HUES6 (cell line): ENCODE results near the gene NHLRC4.

ENCODE experiments used
- H3K27ac ChIP-seq: 2 replicates; pipeline ENCODE4 v1.7.0; 2013; ENCODE audit warnings: low read depth, mild to moderate bottlenecking, low read length, inconsistent platforms
- H3K27me3 ChIP-seq: 2 replicates; pipeline ENCODE4 v1.6.1; 2013; ENCODE audit warnings: low read length; ENCODE audit not compliant: control insufficient read depth, insufficient read depth
- H3K36me3 ChIP-seq: 2 replicates; pipeline ENCODE4 v1.6.1; 2013; ENCODE audit warnings: low read length; ENCODE audit not compliant: control insufficient read depth, insufficient read depth
- H3K4me1 ChIP-seq: 2 replicates; pipeline ENCODE4 v1.6.1; 2013; ENCODE audit warnings: low read length; ENCODE audit not compliant: control insufficient read depth, insufficient read depth
- H3K4me3 ChIP-seq: 2 replicates; pipeline ENCODE4 v1.5.1; 2013; ENCODE audit warnings: low read depth, low read length
- H3K9ac ChIP-seq: one replicate; pipeline ENCODE4 v1.6.1; 2013; ENCODE audit warnings: mild to moderate bottlenecking, low read length
- H3K9me3 ChIP-seq: 2 replicates; pipeline ENCODE4 v1.6.1; 2013; ENCODE audit warnings: low read depth, low read length; ENCODE audit not compliant: control insufficient read depth, insufficient read depth

The NHLRC4 gene

DNA sequence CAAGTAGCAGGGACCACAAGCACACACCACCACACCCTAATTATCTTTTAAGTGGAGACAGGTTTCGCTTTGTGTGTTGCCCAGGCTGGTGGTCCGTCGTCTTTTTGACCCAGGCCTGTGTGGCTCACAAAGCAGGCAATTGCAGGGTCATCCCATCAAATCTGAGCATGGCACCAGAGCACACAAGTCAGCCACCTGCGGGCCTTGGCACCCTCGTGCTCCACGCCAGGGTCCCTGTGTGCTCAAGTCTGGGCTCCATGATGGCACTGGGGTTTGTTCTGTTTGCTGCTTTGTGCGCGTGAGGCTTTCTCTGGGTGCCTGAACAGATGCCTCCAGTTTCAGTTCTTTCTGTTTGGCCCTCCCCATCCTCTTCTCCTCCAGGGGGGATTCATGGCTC lies 41.7 kb upstream of the NHLRC4 start:
- Histone ChIP-seq H3K9ac (no peak overlapping the region), H3K9me3 (no peaks in the 10 kb centered on the region), H3K27ac (no peak overlapping the region), H3K27me3 (no peaks in the 10 kb centered on the region), H3K36me3 (peaks cover 17% of the 10 kb centered on the region), H3K4me3 (no peak overlapping the region), H3K4me1 (peaks cover 35% of the 10 kb centered on the region)

DNA sequence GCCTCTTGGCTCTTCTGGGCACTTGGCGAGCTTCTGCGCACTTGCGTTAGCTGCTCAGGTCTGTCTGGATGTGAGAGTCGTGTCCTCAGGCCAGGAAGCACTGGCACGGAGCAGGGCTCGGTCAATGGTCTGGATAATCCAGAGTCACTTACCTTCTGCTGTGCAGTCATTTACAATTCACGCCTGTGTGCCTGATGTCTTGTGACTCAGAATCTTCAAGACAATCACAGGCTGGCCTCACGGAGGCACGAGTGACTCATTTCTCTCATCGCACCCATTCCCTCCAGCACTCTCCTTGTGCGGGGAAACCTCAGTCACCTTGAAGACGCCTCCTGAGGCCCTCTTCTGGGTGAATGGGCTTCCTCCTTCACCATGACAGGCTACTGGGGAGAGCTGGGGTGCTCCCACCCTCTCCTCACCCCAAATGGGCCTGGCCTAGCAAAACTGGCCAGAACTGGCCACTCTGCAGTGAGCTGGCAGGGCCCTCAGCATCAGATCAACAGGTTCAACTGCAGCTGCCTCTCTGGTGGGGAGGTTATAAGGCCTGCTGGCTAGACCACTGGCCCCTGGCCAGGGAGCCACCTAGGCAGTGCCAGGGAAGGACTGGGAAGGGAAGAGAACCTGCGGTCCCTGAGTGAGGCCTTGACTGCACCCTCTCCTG lies 41.2 kb upstream of the NHLRC4 start:
- Histone ChIP-seq H3K36me3 (peaks cover 15% of the 10 kb centered on the region), H3K27ac (no peak overlapping the region), H3K9ac (peak overlapping the region; percentile 88)

DNA sequence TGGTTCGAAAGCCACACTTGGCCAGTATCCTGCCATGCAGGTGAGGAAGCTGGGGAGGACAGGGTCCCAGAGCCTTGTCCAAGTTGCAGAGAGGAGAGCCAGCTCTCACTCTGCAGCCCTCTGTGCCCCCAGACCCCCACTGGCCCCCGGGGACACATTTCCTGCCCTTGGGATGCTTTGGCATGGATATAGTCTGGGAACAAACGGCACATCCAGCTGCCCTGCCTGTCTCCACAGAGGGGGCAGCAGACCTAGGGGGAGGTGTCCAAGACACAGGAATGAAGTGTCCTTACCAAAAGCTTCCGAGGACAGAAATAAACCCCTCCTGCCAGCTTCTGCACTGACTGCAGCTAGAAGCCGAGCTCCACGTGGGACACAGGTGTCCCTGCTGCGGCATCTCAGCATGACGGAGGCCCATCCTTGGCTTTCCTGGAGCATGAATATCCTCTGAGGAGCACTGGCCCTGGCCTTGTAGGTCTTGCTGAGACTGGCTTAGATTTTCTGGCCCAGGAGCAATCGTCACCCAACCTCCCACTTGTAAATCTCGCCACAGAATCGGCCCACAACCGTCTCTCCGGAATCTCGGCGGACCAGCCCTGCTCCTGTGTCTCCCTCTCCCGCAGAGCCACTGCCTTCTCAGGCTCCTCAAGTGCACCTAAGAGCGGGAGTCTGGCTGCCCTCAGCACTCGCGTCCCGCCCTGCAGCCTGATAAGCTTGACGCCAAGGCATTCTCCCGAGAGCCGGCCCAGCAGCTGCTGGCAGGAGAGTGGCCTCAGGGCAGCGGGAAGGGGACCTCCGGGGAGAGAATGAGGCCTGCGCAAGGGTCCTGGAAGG lies 40.4 kb upstream of the NHLRC4 start:
- peaks cover 35% of the 10 kb centered on the region for H3K4me1 ChIP-seq
- H3K9me3 ChIP-seq: no peaks in the 10 kb centered on the region
- peak overlapping the region; percentile 88 for H3K9ac ChIP-seq
- H3K36me3 ChIP-seq: peaks cover 11% of the 10 kb centered on the region; the same call in 1 of the 2 replicates
- H3K4me3 ChIP-seq: peak overlapping the region; percentile 80
- peak overlapping the region; percentile 99 for H3K27ac ChIP-seq
- no peaks in the 10 kb centered on the region for H3K27me3 ChIP-seq

More for the DNA sequence above, 41.2 kb upstream of the NHLRC4 start:
- Histone ChIP-seq H3K4me1 (peaks cover 35% of the 10 kb centered on the region), H3K27me3 (no peaks in the 10 kb centered on the region), H3K9me3 (no peaks in the 10 kb centered on the region), H3K4me3 (peak overlapping the region; percentile 80)

DNA sequence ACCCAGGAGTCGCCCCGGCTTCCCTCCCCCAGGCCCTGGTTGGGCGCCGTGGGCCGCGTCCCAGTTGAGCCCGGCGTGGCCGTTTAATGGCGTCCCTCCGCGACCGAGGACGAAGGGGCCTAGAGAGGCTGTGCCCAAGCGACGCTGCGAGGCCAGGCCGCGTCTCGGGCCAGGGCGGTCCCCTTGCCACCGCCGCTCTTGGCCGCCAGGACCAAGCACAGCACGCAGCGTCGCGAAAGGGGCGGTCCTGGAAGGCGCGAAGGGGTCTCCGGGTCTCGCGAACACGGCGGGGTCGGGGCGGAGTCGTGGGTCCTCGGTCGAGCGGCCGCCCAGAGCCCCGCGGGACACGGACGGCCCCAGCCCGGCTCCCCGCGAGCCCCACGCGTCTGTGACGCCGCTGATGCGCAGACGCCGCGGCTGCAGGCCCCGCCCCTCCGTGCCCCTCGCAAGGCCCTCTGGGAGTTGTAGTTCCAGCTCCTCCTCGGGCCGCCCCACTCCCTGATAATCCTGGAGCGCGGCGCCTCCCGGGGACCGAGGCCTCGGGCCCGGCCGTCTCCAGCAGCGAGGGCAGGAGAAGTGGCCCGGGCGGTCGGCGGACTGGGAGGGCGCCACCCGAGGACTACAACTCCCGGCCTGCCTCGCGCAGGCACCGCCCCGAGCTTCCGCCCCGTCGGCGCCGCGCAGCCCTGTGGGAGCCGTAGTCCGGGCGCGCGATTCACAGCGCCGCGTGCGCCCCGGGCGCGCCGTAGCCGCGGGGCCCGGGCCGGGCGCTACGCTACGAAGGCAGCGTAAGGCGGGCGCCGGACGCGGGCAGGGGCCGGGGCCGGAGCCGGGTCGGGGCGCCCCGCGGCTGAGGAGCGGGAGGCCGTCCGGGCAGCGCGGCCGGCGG lies 39.5 kb upstream of the NHLRC4 start, which contains the start of gene CAPN15:
CAPN15 (plus strand) TSS at position 698 of the 889 bp plus-strand sequence. CDS start 19,127 bp downstream, outside the sequence.
- peaks cover 11% of the 10 kb centered on the region; the same call in 1 of the 2 replicates for H3K36me3 ChIP-seq
- peak within 1 kb of the TSS; percentile 99 for H3K27ac ChIP-seq
- H3K9ac ChIP-seq: peak within 1 kb of the TSS; percentile 88
- peaks cover 31% of the 10 kb centered on the region for H3K4me1 ChIP-seq
- H3K27me3 ChIP-seq: no peaks in the 10 kb centered on the region
- peak within 1 kb of the TSS; percentile 90 for H3K4me3 ChIP-seq
- no peaks in the 10 kb centered on the region for H3K9me3 ChIP-seq

DNA sequence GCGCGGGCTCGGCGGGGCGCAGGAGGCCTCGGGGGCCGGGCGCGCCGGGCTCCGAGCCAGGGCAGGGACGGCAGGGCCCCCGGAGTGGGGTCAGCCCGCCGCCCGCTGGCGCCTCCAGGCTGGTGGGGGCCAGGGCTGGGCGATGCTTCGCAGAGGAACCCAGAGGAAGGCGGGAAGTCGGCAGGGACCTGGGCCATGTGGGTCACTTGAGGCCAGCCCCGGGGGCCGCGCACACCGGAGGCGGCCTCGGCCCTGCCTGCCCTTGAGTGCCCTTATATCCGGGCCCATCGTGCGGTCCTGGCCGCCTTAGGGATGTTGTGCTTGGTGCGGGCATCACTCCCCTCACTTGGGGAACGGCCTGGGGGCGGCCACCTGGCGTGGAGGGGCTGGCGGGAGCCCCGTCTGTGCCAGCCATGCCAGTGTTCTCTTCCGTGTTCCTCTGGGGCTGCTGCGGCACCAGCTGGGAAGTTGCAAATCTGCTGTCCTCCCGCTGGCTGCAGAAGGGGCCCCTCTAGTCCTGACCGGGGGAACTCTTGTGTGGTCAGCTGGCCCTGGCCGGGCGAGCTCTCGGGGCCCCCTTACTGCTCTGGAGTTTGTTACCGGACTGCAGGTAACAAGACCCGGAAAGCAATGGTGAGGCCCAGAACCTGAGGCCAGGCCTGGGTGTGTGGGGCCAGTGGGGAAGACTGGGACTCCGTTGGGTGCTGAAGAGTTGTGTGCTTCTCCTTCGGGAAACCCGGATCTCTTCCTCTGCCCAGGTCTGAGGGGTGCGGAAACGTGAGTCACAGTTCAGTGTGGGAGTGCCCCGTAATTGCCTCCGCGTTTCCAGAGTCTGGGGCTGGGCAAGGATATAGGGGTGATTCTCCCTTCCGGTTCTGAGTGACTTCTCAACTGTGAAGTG lies 38.4 kb upstream of the NHLRC4 start:
- H3K36me3 ChIP-seq: peaks cover 11% of the 10 kb centered on the region; the same call in 1 of the 2 replicates
- H3K9ac ChIP-seq: peak overlapping the region; percentile 88
- peaks cover 30% of the 10 kb centered on the region for H3K4me1 ChIP-seq
- no peak overlapping the region for H3K27ac ChIP-seq
- H3K4me3 ChIP-seq: peak overlapping the region; percentile 90
- no peaks in the 10 kb centered on the region for H3K9me3 ChIP-seq
- H3K27me3 ChIP-seq: no peaks in the 10 kb centered on the region

DNA sequence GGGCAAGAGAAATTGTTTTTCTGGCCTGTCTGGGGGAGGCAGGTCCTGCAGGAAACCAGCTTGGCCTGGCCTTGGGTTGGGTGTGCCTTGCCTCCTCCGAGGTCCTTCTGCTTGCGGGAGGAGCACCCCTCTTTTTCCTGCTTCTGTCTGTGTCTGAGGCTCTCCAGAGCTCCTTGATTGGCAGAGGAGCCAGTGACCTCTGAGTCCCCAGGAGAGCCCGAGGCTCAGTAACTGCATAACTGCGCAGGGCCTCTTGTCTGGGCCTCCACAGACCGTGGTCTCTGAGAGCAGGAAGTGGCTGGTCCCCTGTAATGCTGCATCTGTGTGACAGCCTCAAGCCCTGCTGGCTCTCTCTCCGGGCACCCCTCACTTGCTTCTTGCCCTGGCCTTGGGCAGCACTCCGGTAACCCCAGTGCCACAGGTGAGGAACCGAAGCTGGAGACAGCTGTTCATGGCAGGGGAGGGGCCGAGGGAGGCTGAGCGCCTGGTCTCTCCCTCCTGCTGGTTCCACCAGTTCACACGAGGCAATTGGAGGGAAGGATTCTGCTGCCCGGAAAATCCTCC lies 37.7 kb upstream of the NHLRC4 start:
- Histone ChIP-seq H3K4me1 (peaks cover 33% of the 10 kb centered on the region), H3K9ac (peak overlapping the region; percentile 88), H3K36me3 (peaks cover 11% of the 10 kb centered on the region; the same call in 1 of the 2 replicates), H3K27ac (no peak overlapping the region), H3K4me3 (peak overlapping the region; percentile 90), H3K27me3 (no peaks in the 10 kb centered on the region), H3K9me3 (no peaks in the 10 kb centered on the region)

DNA sequence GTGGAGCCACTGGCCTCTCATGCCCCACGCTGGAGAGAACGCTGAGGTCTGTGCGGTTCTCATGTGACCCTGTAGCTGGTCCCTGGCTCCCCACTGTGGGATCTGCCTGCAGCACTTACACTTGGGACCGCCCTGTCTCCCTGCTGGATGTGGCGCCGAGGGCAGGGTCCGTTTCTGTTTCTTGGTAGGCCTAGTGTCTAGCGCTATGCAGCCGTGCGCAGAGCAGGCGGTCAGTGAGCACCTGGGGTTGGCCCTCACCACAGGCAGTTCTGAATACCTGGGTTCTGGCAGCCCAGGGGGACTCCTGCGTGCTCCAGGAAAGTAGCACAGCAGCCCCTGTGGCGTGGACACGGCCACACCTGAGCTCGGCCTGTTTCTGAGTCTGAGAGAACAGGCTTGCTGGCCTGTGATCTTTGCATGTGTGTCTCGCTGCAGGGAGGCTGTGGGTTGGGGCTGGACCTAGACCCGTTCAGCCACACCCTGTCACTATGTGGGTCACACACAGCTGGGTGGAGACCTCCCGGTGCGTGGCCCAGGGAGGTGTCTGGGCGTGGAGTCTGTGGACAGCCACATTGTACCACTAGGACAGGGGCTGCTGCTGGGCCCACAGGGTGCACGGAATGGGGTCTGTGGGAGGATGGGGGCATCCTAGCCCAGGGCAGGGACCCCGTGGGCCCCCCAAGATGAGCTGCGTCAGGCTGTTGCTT lies 36.5 kb upstream of the NHLRC4 start:
- peaks cover 11% of the 10 kb centered on the region; the same call in 1 of the 2 replicates for H3K36me3 ChIP-seq
- H3K9me3 ChIP-seq: no peaks in the 10 kb centered on the region
- H3K4me1 ChIP-seq: peaks cover 32% of the 10 kb centered on the region
- H3K9ac ChIP-seq: no peak overlapping the region
- no peak overlapping the region for H3K4me3 ChIP-seq
- no peaks in the 10 kb centered on the region for H3K27me3 ChIP-seq
- H3K27ac ChIP-seq: no peak overlapping the region

DNA sequence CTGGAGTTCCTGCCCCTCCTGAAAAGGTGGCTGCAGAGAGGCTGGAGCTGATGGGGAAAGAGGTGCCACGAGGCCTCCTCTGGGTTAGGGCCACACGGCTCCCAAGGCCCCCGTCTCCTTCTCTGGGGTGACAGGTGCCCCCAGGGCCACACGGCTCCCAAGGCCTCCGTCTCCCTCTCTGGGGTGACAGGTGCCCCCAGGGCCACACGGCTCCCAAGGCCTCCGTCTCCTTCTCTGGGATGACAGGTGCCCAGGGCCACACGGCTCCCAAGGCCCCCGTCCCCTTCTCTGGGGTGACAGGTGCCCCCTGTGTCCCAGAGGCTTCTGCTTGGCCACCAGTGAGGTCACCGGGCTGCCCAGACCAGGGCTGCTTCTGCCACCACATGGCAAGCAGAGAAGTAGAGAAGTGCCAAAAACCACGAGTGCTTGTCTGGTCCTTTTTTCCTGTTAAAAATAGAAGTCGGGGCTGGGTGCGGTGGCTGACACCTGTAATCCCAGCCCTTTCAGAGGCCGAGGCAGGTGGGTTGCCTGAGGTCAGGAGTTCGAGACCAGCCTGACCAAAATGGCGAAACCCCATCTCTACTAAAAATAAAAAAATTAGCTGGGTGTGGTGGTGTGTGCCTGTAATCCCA lies 35.2 kb upstream of the NHLRC4 start:
- no peaks in the 10 kb centered on the region for H3K27me3 ChIP-seq
- H3K4me3 ChIP-seq: no peak overlapping the region
- no peak overlapping the region for H3K27ac ChIP-seq
- H3K9ac ChIP-seq: no peak overlapping the region
- no peaks in the 10 kb centered on the region for H3K9me3 ChIP-seq
- peaks cover 19% of the 10 kb centered on the region for H3K4me1 ChIP-seq
- peaks cover 14% of the 10 kb centered on the region for H3K36me3 ChIP-seq

DNA sequence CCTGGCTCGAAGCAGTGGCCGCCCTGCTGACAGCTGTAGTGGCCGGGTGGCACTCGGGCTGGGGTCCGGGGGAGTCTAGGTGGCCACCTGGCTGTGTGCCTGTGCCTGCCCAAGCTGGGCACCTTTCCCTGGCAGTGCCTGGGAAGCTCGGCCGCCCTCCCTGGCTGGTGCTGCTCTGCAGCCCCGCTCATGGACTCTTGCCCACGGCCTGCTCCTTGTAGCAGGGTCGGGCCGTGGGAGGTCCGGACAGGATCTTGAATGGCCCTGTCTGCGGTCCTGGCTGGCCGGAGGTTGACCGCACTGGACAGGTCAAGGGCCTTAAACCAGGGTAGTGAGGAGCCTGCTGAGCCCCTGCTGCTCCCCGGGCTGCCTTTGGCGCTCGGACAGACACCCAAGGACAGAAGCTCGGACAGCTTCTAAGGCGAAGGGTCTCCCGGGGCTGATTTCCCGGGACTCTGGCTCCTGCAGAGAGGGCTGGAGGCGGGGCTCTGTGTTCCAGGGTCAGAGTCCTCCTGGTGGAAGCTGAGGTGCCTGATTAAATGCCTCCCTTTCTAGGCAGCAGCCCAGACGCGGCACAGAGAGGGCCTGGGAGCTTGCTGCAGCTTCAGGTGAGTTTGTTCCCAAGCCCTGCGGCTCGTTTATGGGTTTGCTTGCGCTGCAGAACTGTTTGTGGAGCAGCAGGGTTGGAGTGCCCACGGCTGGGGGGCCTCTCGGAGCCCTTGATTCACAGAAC lies 33.2 kb upstream of the NHLRC4 start:
- Histone ChIP-seq H3K4me3 (no peak overlapping the region), H3K9me3 (no peaks in the 10 kb centered on the region), H3K27me3 (no peaks in the 10 kb centered on the region), H3K4me1 (peaks cover 19% of the 10 kb centered on the region), H3K27ac (no peak overlapping the region), H3K36me3 (peaks cover 22% of the 10 kb centered on the region), H3K9ac (no peak overlapping the region)
